Activated T-cell treated with anti-CD3 and anti-CD28 coated beads, Interleukin-2, amount 50 U/mL, for 48 hours (primary cell): ENCODE measurements around the gene PPM1H.
A peak's percentile ranks its signal among the peaks of the same experiment; 100 is the strongest.
"Not testable (repeated sequence)": the region's sequence is repeated elsewhere in the genome, so short reads cannot be mapped to it uniquely, and the experiment has no call there.

Source experiments
- DNase-seq, 2 experiments: peaks; one replicate each; pipeline ENCODE4 v3.0.0-alpha.2; 2020

Gene PPM1H

GRCh38 chr12:62943779-62944395, 8.9 kb upstream of the PPM1H start:
- no peak for DNase-seq

- not testable (repeated sequence) for DNase-seq
Observed at GRCh38 chr12:62942316-62942715, 7.4 kb upstream of the PPM1H start.

GRCh38 chr12:62934239-62934798, 631 bp downstream of the PPM1H start:
- peak; percentile 35 to 46 for DNase-seq

- no peak for DNase-seq
Observed at GRCh38 chr12:62933602-62934238, 1.2 kb downstream of the PPM1H start.

GRCh38 chr12:62933220-62933601, 1.7 kb downstream of the PPM1H start:
- DNase-seq: no peak

- DNase-seq: no peak
Observed at GRCh38 chr12:62931477-62931876, 3.5 kb downstream of the PPM1H start.

- DNase-seq: no peak
Observed at GRCh38 chr12:62930546-62931425, 4.2 kb downstream of the PPM1H start.

GRCh38 chr12:62928632-62929031, 6.3 kb downstream of the PPM1H start:
- no peak for DNase-seq

- no peak for DNase-seq
Observed at GRCh38 chr12:62925680-62926079, 9.3 kb downstream of the PPM1H start.

- DNase-seq: no peak
Observed at GRCh38 chr12:62924084-62924483, 10.9 kb downstream of the PPM1H start.

- no peak for DNase-seq
Observed at GRCh38 chr12:62922539-62922938, 12.4 kb downstream of the PPM1H start.

GRCh38 chr12:62919838-62920237, 15.1 kb downstream of the PPM1H start:
- DNase-seq: no peak

- no peak for DNase-seq
Observed at GRCh38 chr12:62917926-62918325, 17.0 kb downstream of the PPM1H start.

GRCh38 chr12:62916632-62917425, 18.1 kb downstream of the PPM1H start:
- no peak for DNase-seq

- no peak for DNase-seq
Observed at GRCh38 chr12:62915204-62915529, 19.8 kb downstream of the PPM1H start.

- no peak for DNase-seq
Observed at GRCh38 chr12:62914443-62915203, 20.3 kb downstream of the PPM1H start.

GRCh38 chr12:62913380-62913779, 21.6 kb downstream of the PPM1H start:
- DNase-seq: no peak

GRCh38 chr12:62912644-62913043, 22.3 kb downstream of the PPM1H start:
- DNase-seq: no peak

- no peak for DNase-seq
Observed at GRCh38 chr12:62911286-62911685, 23.7 kb downstream of the PPM1H start.

GRCh38 chr12:62910549-62911169, 24.3 kb downstream of the PPM1H start:
- DNase-seq: no peak

- no peak for DNase-seq
Observed at GRCh38 chr12:62909340-62909739, 25.6 kb downstream of the PPM1H start.

- DNase-seq: no peak
Observed at GRCh38 chr12:62908674-62909073, 26.3 kb downstream of the PPM1H start.
